HCT116 (cell line): ENCODE results near the gene ANKHD1. TPM values are rescaled to one million over a fixed set of nuclear protein-coding genes. Genes with fewer than 3 reads are reported as not detected.

Experiments used
- ATAC-seq: fragments of 200-7000 bp; cut with Tn5 transposase; 2 replicates; pipeline ENCODE4 v1.9.1; 2020; ENCODE audit warnings: mild to moderate bottlenecking, moderate library complexity
- BruUV-seq: library from RNA; stranded (reverse); fragments of 400-500 nt; replicated peaks from 2 replicates; lab custom pipeline; 2021; lab: Mats Ljungman, UMichigan
- CTCF ChIA-PET: fragments of 300-600 bp; sonication (Branson Sonifier 250); formaldehyde crosslinking; loops from one replicate; lab custom pipeline; 2021; ENCODE audit warnings: antibody characterized with exemption; lab: Charles Lee
- POLR2A ChIA-PET: fragments of 300-600, 350-600 bp; sonication (Branson Sonifier 250); formaldehyde crosslinking; loops from one replicate; lab custom pipeline; 2021; ENCODE audit warnings: antibody characterized with exemption; lab: Charles Lee
- RAD21 ChIA-PET, 2 experiments: fragments of 300-600 bp; sonication (Branson Sonifier 250); formaldehyde crosslinking; loops; one replicate each; lab custom pipeline; 2023; ENCODE audit warnings: low total read pairs in 2 of 2; ENCODE audit not compliant: uncharacterized antibody in 2 of 2, unreplicated experiment in 2 of 2, low non-redundant PET in 1 of 2; lab: Charles Lee
- DNase-seq: peaks from one replicate; pipeline ENCODE4 v3.0.0-alpha.2; 2010; ENCODE audit warnings: low read depth, low spot score
- H2AFZ ChIP-seq: fragments of 200-600 bp; shearing (Covaris generic), sonication (generic); 2 replicates; pipeline ENCODE4 v1.6.1; 2017; ENCODE audit warnings: low read depth, mixed run types, mixed read lengths, antibody characterized with exemption, low read length; ENCODE audit not compliant: poor library complexity, severe bottlenecking
- H3K27ac ChIP-seq: 2 replicates; pipeline ENCODE4 v1.5.1; 2012; ENCODE audit warnings: low read depth, low read length
- H3K27me3 ChIP-seq: fragments of 200-600 bp; sonication (generic); 2 replicates; pipeline ENCODE4 v1.6.1; 2016; ENCODE audit warnings: mixed run types, low read length, mixed read lengths; ENCODE audit not compliant: insufficient read depth
- H3K36me3 ChIP-seq, 2 experiments: fragments of 200-500 bp in 1 of 2; fragments of 200-600 bp in 1 of 2; sonication (Bioruptor generic) in 1 of 2; sonication (generic) in 1 of 2; 2 replicates each; pipeline versions ENCODE4 v1.5.1 to v1.6.1; 2014 to 2016; ENCODE audit warnings: low read length in 2 of 2, inconsistent platforms in 1 of 2, mixed read lengths in 1 of 2, mixed run types in 1 of 2; ENCODE audit not compliant: insufficient read depth in 2 of 2, control insufficient read depth in 1 of 2
- H3K4me1 ChIP-seq, 2 experiments: fragments of 200-600 bp in 1 of 2; sonication (generic) in 1 of 2; 2 replicates each; pipeline versions ENCODE4 v1.5.1 to v1.6.1; 2012 to 2017; ENCODE audit warnings: low read length in 2 of 2, inconsistent platforms in 1 of 2, mild to moderate bottlenecking in 1 of 2, mixed read lengths in 1 of 2, mixed run types in 1 of 2, moderate library complexity in 1 of 2; ENCODE audit not compliant: insufficient read depth in 2 of 2, control insufficient read depth in 1 of 2
- H3K4me2 ChIP-seq: fragments of 200-600 bp; sonication (generic); 2 replicates; pipeline ENCODE4 v1.6.1; 2017; ENCODE audit warnings: mixed run types, low read length, mixed read lengths
- H3K4me3 ChIP-seq, 2 experiments: fragments of 200-600 bp in 1 of 2; sonication (generic) in 1 of 2; replicated peaks in 1 of 2; 2 replicates each; pipeline ENCODE4 v1.5.1; 2011 to 2016; ENCODE audit warnings: low read length in 2 of 2, control low read depth in 1 of 2, low read depth in 1 of 2, mild to moderate bottlenecking in 1 of 2, mixed read lengths in 1 of 2, mixed run types in 1 of 2
- H3K79me2 ChIP-seq: fragments of 200-600 bp; sonication (generic); 2 replicates; pipeline ENCODE4 v1.6.1; 2017; ENCODE audit warnings: mild to moderate bottlenecking, mixed run types, low read length, moderate library complexity, mixed read lengths; ENCODE audit not compliant: insufficient read depth
- H3K9ac ChIP-seq: fragments of 200-600 bp; sonication (generic); 2 replicates; pipeline ENCODE4 v1.6.1; 2016; ENCODE audit warnings: low read length, mixed read lengths
- H3K9me2 ChIP-seq: fragments of 200-600 bp; sonication (generic), shearing (Covaris generic); 2 replicates; pipeline ENCODE4 v1.6.1; 2017; ENCODE audit warnings: mixed run types, mild to moderate bottlenecking, moderate library complexity; ENCODE audit not compliant: insufficient read depth
- H3K9me3 ChIP-seq, 2 experiments: fragments of 200-500 bp in 1 of 2; fragments of 200-600 bp in 1 of 2; sonication (Bioruptor generic) in 1 of 2; sonication (generic) in 1 of 2; 2 replicates each; pipeline ENCODE4 v1.6.1; 2014 to 2017; ENCODE audit warnings: low read length in 2 of 2, mixed read lengths in 2 of 2, inconsistent platforms in 1 of 2, low read depth in 1 of 2, mild to moderate bottlenecking in 1 of 2, mixed run types in 1 of 2, moderate library complexity in 1 of 2; ENCODE audit not compliant: control insufficient read depth in 1 of 2, insufficient read depth in 1 of 2
- H4K20me1 ChIP-seq: fragments of 200-600 bp; sonication (generic), shearing (Covaris generic); 2 replicates; pipeline ENCODE4 v1.6.1; 2017; ENCODE audit warnings: mixed run types, mild to moderate bottlenecking, moderate library complexity; ENCODE audit not compliant: insufficient read depth
- POLR2AphosphoS5 ChIP-seq: IDR thresholded peaks from 2 replicates; pipeline ENCODE4 v1.6.1; 2011; ENCODE audit warnings: mild to moderate bottlenecking, low read depth, low read length, moderate library complexity
- REST ChIP-seq: IDR thresholded peaks from 2 replicates; pipeline ENCODE4 v1.6.1; 2012; ENCODE audit warnings: low read depth
- YY1 ChIP-seq: IDR thresholded peaks from 2 replicates; pipeline ENCODE4 v1.6.1; 2011; ENCODE audit warnings: low read length, low read depth, moderate library complexity, mild to moderate bottlenecking; ENCODE audit not compliant: insufficient replicate concordance; ENCODE audit errors: extremely low read depth
- intact Hi-C: fragments of 100-400 bp; cut with micrococcal nuclease; formaldehyde crosslinking; loops from 2 replicates; pipeline ENCODE4 v1.10.0; 2022
- total RNA-seq: library from RNA; stranded (reverse); gene quantifications from one replicate; pipeline ENCODE4 v1.2.1, GENCODE V29; 2021; ENCODE audit not compliant: unreplicated experiment

ANKHD1 gene
- total RNA-seq, 1 experiment from 2014 or later, result 80.8 TPM

- 0 out of 2 replicates have a peak overlapping the region, but pooled peaks have one; percentile 4 for H3K27ac ChIP-seq
Observed at GRCh38 chr5:140548791-140549190, 147.2 kb downstream of the ANKHD1 start.

GRCh38 chr5:140549237-140550144 lies 147.9 kb downstream of the ANKHD1 start:
- H3K79me2 ChIP-seq, result peaks cover 41% of the 10 kb centered on the region
- ChIA-PET RAD21 (no interaction called here), POLR2A (no interaction called here), CTCF (no interaction called here)
- BruUV-seq, result no TSS peak
- no peak overlapping the region for H2AFZ ChIP-seq
- H3K9ac ChIP-seq, result no peak overlapping the region
- intact Hi-C loops, result no loop called here
- H3K36me3 ChIP-seq, result peaks cover 12 to 35% of the 10 kb centered on the region in 2 experiments; a peak in 3 of 4 replicates
- no peak overlapping the region for H3K4me2 ChIP-seq
- H3K27me3 ChIP-seq, result no peaks in the 10 kb centered on the region
- H4K20me1 ChIP-seq, result no peaks in the 10 kb centered on the region; the same call in 1 of the 2 replicates
- H3K9me3 ChIP-seq, result no peaks in the 10 kb centered on the region
- H3K4me3 ChIP-seq, result no peak overlapping the region
- H3K27ac ChIP-seq, result peak overlapping the region; percentile 4; the same call in 1 of the 2 replicates
- ATAC-seq (no peak), DNase-seq (no peak)
- no peak for TF ChIP-seq REST
- peak; percentile 4; the same call in 1 of the 2 replicates for TF ChIP-seq POLR2AphosphoS5
- peaks cover 2 to 34% of the 10 kb centered on the region in 2 experiments; a peak in 3 of 4 replicates for H3K4me1 ChIP-seq
- no peaks in the 10 kb centered on the region for H3K9me2 ChIP-seq

More at GRCh38 chr5:140548791-140549190, 147.2 kb downstream of the ANKHD1 start:
- Histone ChIP-seq H3K9me3 (no peaks in the 10 kb centered on the region), H3K79me2 (peaks cover 34% of the 10 kb centered on the region), H3K4me1 (peaks cover 2 to 28% of the 10 kb centered on the region in 2 experiments; a peak in 3 of 4 replicates), H3K27me3 (no peaks in the 10 kb centered on the region), H4K20me1 (no peaks in the 10 kb centered on the region; the same call in 1 of the 2 replicates), H3K9ac (no peak overlapping the region), H3K4me2 (no peak overlapping the region), H2AFZ (no peak overlapping the region), H3K4me3 (no peak overlapping the region), H3K9me2 (no peaks in the 10 kb centered on the region), H3K36me3 (peaks cover 12 to 35% of the 10 kb centered on the region in 2 experiments; a peak in 3 of 4 replicates)
- BruUV-seq, result no TSS peak
- RAD21 ChIA-PET, result no interaction called here
- DNase-seq (no peak), ATAC-seq (no peak)
- intact Hi-C loops, result no loop called here
- CTCF ChIA-PET, result no interaction called here
- TF ChIP-seq YY1 (no peak), POLR2AphosphoS5 (peak; percentile 18; the same call in 1 of the 2 replicates)
- POLR2A ChIA-PET, result no interaction called here
